UCSD-AML1 (cell line): ENCODE data around the gene RNF169.

Experiments
- DNase-seq: peaks from one replicate; lab custom pipeline; 2025; ENCODE audit not compliant: unreplicated experiment; lab: John Stamatoyannopoulos, UW

The RNF169 gene

DNA sequence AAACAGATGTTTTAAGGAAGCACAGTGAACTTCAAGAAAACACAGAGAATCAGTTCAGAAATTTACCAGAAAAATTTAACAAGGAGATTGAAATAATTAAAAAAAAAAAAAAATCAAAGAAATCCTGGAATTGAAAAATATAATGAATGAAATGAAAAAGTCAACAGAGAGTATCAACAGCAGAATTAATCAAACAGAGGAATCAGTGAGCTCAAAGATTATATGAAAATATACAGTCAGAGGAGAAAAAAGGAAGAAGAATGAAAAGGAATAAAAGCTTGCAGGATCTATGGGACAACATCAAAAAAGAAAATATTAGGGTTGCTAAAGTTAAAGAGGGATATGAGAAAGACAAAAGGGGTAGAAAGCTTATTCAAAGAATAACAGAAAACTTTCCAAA lies 117.9 kb downstream of the RNF169 start:
- no peak for DNase-seq

DNA sequence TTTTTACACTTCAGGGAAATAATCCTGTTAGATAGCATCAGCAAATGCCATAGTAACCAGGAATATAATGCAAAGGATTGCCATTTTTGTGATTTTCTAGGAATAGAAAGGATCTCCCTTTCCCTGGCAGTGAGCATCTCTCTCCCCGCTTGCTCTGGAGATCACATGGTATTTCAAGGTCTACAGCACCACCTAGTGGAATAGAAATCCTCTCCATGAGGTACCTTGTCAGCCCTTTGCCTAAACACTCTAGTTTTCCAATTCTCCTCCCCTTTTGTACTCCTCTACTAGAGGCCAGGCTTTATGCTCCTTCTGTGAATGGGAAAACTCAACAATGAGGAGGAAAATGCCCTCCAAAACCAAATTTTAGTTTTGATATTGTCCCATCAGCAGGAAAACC lies 121.8 kb downstream of the RNF169 start:
- DNase-seq, result no peak

DNA sequence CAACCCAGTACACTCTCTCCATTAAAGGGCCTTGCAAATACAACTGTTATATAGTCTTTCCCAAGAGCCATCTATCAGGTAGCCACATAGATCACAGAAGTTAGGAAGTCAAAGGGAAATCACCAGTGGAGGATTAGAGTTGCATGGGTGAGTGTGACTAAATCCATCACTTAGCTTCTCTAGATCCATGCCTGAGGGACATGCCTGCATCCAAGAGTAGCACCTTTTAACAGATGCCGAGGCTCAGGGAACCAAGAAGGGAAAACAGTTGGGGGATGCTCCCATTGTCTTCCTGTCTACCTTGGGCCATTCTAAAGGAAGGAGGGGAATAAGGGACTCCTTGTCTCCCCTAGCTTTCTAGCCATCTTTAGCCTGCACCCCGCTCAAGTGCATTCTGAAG lies 122.4 kb downstream of the RNF169 start:
- no peak for DNase-seq

DNA sequence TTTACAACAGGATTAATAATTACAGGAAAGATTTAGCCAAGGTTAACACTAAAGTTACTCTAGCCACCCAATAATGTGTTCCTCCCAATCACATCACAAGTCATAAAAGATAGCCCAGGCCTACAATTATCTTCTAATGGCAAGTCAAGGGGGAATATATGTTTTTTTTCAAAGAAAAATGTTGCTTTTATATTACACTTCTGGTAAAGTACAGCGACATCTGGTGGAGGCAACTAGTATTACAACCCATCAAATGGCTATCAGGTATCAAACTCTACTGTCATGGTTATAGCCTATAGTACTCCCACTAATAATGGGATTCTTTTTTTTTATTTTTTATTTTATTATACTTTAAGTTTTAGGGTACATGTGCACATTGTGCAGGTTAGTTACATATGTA lies 128.5 kb downstream of the RNF169 start:
- no peak for DNase-seq
